ENCODE data around the gene BCL2L15. TPM values are rescaled to one million over a fixed set of nuclear protein-coding genes. Genes with fewer than 3 reads are reported as not detected.
A peak's percentile ranks its signal among the peaks of the same experiment; 100 is the strongest.

The BCL2L15 gene
- total and polyA plus RNA-seq, 2 of the 8 experiments (the other 6 are each of a cell fraction or from before 2014, with no cell fraction given) = 0.32 to 0.36 TPM

DNA sequence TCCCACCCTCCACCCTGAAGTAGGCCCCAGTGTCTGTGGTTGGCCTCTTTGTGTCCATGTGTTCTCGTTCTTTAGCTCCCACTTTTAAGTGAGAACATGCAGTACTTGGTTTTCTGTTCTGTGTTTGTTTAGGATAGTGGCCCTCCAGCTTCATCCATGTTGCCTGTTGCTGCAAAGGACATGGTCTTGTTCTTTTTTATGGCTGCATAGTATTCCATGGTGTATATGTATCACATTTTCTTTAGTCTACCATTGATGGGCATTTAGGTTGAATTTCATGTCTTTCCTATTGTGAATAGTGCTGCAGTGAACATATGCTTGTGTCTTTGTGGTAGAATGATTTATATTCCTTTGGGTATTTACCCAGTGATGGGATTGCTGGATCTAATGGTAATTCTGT is 47.8 kb upstream of the BCL2L15 start:
- Histone ChIP-seq H3K9ac (replicated peaks in 1 of 4; ENCODE audit: extremely low read depth in 1 of 4, low read depth in 3 of 4, low read length in 3 of 4) (no peak overlapping the region), H4K91ac (replicated peaks; ENCODE audit: insufficient read length, low read length) (no peak overlapping the region), H3K56ac (replicated peaks; ENCODE audit: insufficient read length, low read depth, low read length) (no peak overlapping the region), H3K9me3 (ENCODE audit: insufficient read depth in 2 of 2, low read depth in 1 of 2, low read length in 1 of 2) (no peaks in the 10 kb centered on the region), H4K5ac (ENCODE audit: insufficient read length, low read depth, low read length) (no peak overlapping the region), H2BK20ac (ENCODE audit: low read length) (no peak overlapping the region), H3K79me1 (ENCODE audit: low read depth, low read length) (peaks cover 5% of the 10 kb centered on the region), H3K79me2 (ENCODE audit: control insufficient read depth in 1 of 2, insufficient read depth in 2 of 2, low read length in 2 of 2) (peaks cover 22 to 97% of the 10 kb centered on the region in 2 experiments), H4K8ac (ENCODE audit: extremely low read depth, insufficient read depth, low read length) (no peak overlapping the region), H3K27me3 (replicated peaks in 1 of 4; ENCODE audit: control insufficient read depth in 3 of 4, extremely low read depth in 1 of 4, insufficient read depth in 3 of 4, low read length in 3 of 4) (no peaks in the 10 kb centered on the region), H3K4ac (replicated peaks; ENCODE audit: insufficient read length, low read depth, low read length) (no peak overlapping the region), H2BK15ac (ENCODE audit: low read length) (no peak overlapping the region), H2AFZ (ENCODE audit: low read length) (no peak overlapping the region), H3K27ac (ENCODE audit: low read depth, low read length) (no peak overlapping the region), H3K18ac (ENCODE audit: extremely low read depth, low read length) (no peak overlapping the region), H2BK120ac (replicated peaks; ENCODE audit: low read depth, low read length) (no peak overlapping the region), H3K23ac (ENCODE audit: insufficient read length) (no peak overlapping the region), H3K4me1 (replicated peaks in 1 of 4; ENCODE audit: control insufficient read depth in 3 of 4, insufficient read depth in 4 of 4, low read length in 3 of 4) (peaks cover 0 to 3% (median 1%) of the 10 kb centered on the region in 4 experiments; a peak in 5 of 7 replicates), H3K4me2 (ENCODE audit: insufficient read depth in 1 of 2, low read depth in 2 of 2, low read length in 2 of 2) (no peak overlapping the region), H3K14ac (ENCODE audit: insufficient read length) (no peak overlapping the region), H2BK5ac (ENCODE audit: low read depth, low read length) (no peak overlapping the region), H3K23me2 (ENCODE audit: low read depth, low read length) (peaks cover 5% of the 10 kb centered on the region; the same call in 1 of the 2 replicates), H3K4me3 (ENCODE audit: extremely low read depth in 1 of 4, insufficient read depth in 2 of 4, low read depth in 3 of 4, low read length in 4 of 4) (no peak overlapping the region), H2BK12ac (ENCODE audit: low read depth, low read length) (no peak overlapping the region), H4K20me1 (replicated peaks in 1 of 2; ENCODE audit: control insufficient read depth in 1 of 2, insufficient read depth in 2 of 2, low read length in 2 of 2) (peaks cover 0 to 11% of the 10 kb centered on the region in 2 experiments), H3K36me3 (ENCODE audit: control insufficient read depth in 2 of 4, insufficient read depth in 4 of 4, low read length in 3 of 4) (no peaks in the 10 kb centered on the region), H2AK5ac (ENCODE audit: low read depth, low read length) (no peak overlapping the region)
- ChIA-PET CTCF (ENCODE audit: partially characterized antibody) (interaction anchor here (0.7 to 1.4 kb wide), 2 partner anchors 15 to 99 kb away, joined by 3 read pairs; no protein-coding TSS in a partner anchor), POLR2A (ENCODE audit: partially characterized antibody) (no interaction called here)
- TF ChIP-seq, protein P1, sequence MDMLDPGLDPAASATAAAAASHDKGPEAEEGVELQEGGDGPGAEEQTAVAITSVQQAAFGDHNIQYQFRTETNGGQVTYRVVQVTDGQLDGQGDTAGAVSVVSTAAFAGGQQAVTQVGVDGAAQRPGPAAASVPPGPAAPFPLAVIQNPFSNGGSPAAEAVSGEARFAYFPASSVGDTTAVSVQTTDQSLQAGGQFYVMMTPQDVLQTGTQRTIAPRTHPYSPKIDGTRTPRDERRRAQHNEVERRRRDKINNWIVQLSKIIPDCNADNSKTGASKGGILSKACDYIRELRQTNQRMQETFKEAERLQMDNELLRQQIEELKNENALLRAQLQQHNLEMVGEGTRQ (IDR thresholded peaks at IDR 0.05; ENCODE audit: low read length) = no peak
- no peak for TF ChIP-seq CHD2 (IDR thresholded peaks at IDR 0.05; ENCODE audit: low read length)
- TF ChIP-seq KDM1A (IDR thresholded peaks at IDR 0.05; ENCODE audit: borderline replicate concordance, low read length) = peak; percentile 62; the same call in 1 of the 2 replicates
- TF ChIP-seq JUN (IDR thresholded peaks at IDR 0.05; ENCODE audit: low read depth, low read length) = no peak
- DNase-seq (ENCODE audit: low read depth in 1 of 2, low spot score in 2 of 2) (no peak), FAIRE-seq (no peak)
- 100% methylated on average over 1 of the region's 1 CpG; no CpG with 5 or more reads in 1 of the 2 experiments for WGBS, 2 experiments (ENCODE audit: extremely low coverage in 1 of 2, insufficient coverage in 1 of 2, insufficient read length in 1 of 2, insufficient replicate concordance in 2 of 2, low coverage in 1 of 2, low lambda C conversion rate in 2 of 2, missing lambda C conversion rate in 1 of 2)
